Measurements from ENCODE around the gene MT1B.
"Not testable (repeated sequence)": the region's sequence is repeated elsewhere in the genome, so short reads cannot be mapped to it uniquely, and the experiment has no call there.

The MT1B gene

DNA sequence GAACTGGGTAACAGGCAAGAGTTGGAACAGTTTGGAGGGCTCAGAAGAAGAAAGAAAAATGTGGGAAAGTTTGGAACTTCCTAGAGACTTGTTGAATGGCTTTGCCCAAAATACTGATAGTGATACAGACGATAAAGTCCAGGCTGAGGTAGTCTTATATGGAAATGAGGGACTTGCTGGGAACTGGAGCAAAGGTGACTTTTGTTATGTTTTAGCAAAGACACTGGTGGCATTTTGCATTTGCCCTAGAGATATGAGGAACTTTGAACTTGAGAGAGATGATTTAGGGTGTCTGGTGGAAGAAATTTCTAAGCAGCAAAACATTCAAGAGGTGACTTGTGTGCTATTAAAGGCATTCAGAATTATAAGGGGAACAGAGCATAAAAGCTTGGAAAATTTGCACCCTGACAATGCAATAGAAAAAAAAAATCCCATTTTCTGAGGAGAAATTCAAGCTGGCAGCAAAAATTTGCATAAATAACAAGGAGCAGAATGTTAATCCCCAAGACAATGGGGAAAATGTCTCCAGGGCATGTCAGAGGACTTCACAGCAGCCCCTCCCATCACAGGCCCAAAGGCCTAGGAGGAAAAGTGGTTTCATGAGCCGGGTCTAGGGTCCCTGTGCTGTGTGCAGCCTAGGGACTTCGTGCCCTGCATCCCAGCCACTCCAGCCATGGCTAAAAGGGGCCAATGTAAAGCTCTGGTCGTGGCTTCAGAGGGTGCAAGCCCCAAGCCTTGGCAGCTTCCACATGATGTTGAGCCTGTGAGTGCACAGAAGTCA, 29.8 kb upstream of the MT1B start:
- DNase-seq: not testable (repeated sequence)

DNA sequence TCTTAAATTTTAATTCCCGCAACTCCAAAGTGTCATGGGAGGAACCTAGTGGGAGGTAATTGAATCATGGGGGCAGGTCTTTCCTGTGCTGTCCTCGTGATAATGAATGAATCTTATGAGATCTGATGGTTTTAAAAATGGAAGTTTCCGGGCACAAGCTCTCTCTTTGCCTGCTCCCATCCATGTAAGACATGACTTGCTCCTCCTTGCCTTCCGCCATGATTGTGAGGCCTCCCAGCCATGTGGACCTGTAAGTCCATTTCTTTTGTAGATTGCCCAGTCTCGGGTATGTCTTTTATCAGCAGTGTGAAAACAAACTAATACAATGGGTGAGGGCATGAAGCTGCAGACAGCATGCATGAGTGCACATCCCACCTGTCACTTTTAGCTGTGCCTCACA, 28.5 kb upstream of the MT1B start:
- DNase-seq: not testable (repeated sequence)

DNA sequence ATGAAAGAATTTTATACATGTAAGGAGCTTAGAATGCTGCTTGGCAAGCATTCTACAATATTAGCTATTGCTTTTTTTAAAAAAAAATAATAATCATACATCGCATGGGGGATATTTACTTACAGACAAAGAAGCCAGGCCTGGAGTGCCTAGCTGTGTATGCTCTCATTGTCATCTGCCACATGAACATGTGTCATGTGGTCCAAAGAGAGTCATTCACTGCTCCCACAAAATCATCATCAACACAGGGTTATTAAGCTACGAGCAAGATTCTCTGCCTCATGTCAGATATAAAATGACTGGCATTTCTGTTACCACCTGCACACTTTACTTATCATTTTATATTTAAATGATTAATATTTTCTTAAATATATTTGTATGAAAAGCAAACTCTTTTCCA, 28.0 kb upstream of the MT1B start:
- no peak for DNase-seq

DNA sequence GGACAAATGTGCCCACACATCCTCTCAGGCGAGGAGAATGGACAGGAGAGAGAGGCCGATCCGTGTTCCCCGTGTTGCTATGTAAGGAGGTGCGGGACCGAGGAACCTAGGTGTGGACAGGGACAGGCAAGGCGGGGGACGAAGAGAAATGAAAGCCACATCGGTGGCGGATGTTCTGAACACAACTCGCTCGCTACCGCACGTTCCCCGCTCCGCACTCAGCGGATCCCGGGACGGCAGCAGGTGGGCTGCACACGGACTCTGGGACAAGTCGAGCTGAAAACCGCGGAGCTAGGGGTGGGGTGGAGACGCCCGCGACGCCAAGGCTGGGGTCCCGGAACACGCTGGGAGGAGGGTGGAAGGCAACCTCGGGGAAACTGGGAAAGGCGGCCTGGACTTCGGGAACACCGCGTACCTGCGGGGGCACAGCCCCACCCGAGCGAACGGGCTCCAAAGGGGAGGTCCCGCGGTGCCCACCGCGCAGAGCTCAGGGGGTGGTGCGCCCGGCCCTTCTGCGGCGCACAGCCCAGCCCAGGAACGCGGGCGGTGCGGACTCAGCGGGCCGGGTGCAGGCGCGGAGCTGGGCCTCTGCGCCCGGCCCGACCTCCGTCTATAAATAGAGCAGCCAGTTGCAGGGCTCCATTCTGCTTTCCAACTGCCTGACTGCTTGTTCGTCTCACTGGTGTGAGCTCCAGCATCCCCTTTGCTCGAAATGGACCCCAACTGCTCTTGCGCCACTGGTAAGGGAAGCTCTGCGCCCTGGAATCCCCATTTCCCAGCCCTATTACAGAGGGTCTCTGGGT, 26.3 kb upstream of the MT1B start, which contains the start of gene MT1E:
MT1E (plus strand) TSS at position 642 of the 803 bp plus-strand sequence; CDS start at position 713, 71 bp downstream.
- DNase-seq: peak; percentile 79

DNA sequence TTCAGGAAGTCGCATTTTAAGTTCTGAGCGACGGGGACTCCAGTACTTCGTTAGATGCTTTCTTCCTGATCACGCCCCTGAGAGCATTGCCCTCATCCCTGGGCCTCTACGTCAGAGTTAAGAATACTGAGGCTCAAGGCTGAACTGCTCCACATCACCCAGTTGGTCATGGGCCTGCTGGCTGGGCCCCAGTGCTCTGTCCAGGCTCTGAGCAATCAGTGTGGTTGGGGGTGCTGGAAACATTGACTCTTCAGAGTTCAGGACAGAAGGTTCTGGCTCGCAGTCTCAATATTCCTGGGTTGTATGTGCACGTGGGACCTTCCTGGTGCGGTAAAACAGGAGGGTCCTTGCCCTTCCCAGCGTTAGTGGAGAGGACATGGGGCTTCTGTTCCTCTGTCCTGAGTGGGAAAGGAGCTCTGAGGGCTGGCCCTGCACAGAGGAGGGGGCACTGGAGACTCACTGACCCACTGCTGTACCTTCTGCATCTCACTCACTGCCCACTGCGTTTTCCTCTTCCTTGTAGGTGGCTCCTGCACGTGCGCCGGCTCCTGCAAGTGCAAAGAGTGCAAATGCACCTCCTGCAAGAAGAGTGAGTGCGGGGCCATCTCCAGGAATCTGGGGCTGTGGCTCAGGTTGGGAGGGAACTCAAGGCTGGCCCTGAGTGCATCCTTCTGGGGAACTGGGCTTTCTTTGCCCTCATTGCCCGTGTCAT, 25.6 kb upstream of the MT1B start:
- DNase-seq: no peak

DNA sequence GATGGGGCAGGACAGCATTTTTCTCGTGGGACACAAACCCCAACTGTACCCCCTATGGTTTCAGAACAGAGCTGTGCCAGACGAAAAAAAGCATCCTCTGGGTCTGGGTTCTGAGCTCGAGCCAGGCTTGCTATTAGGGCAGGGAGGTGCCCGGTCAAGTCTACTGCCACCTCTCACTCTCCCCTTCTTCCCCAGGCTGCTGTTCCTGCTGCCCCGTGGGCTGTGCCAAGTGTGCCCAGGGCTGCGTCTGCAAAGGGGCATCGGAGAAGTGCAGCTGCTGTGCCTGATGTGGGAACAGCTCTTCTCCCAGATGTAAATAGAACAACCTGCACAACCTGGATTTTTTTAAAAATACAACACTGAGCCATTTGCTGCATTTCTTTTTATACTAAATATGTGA, 25.0 kb upstream of the MT1B start:
- no peak for DNase-seq

DNA sequence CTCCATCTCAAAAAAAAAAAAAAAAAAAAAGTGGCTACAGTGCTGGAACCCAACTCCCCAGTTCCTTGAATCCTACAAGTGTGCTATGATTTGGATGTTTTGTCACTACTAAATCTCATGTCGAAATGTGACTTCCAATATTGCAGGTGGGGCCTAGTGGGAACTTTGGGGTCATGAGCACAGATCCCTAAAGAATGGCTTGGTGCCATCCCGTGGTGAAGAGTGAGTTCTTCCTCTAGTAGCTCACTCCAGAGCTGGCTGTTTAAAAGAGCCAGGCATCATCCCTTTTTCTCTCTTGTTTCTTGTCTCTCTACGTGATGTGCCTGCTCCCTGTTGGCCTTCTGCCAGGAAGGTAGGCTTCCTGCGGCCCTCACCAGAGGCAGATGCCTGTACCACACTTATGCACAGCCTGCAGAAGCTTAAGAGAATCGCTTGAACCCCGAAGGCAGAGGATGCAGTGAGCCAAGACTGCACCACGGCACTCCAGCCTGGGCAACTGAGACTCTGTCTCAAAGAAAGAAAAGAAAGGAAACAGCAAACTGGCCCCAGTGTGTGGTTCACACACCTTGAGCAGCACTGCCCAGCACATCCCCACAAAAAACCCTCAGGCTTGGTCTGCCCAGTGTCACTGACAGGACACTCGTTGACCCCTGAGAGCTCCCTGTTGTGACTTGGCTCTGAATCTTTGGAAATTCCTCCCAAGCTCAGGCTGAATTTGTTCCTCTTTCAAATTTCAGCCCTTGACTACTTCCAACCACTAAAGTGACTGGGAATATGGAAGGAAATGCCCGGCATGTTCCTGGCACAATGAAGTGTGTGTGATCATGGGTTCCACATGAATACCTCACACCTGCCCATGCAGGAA, 23.0 kb upstream of the MT1B start:
- no peak for DNase-seq

DNA sequence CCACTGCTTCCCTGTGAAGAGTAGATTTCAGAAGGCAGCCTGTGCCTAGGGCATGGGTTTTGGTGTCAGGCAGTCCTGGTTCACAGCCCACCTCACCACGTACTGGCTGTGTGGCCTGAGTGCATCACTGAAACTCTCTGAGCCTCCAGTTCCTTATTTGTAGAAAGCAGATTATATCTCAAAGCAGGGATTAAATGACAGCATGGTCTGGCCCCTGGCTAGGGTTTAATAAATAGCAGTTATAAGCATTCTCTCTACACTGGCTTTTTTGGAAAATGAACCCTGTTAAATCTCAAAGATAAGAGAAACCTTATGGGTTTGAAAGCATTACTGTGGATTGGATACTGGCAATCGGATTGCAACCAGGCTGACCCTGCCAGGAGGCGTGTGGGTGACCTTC, 22.2 kb upstream of the MT1B start:
- no peak for DNase-seq

DNA sequence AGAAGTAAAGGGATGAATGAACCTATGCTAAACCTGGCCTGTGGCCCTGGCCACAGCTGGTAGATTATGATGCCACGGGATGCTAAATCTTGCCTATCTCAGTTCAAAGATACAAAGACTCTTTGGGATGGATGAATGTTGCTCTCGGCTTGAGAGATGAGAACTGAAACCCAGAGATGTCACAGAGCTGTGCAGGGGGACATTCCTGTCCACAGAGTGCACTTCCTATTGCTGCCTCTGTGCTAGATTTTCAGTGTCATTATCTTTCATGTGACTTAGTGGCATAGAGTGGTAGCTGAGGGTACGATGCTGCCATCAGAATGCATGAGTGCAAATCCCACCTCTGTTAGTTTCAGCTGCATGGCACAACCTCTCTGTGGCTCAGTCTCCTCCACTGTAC, 21.6 kb upstream of the MT1B start:
- DNase-seq: no peak

DNA sequence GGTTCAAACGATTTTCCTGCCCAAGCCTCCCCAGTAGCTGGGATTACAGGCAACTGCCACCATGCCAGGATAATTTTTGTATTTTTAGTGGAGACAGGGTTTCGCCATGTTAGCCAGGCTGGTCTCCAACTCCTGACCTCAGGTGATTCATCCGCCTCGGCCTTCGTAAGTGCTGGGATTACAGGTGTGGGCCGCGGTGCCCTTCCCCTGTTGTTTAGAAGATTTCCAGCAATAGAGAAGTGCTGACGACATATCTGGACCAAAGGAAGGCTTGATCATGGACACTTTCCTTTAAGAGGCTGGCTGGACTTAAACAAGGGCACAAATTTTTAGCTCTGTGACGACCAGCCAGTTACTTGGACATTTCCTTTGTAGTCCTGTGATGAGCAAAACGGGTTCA, 20.5 kb upstream of the MT1B start:
- DNase-seq: no peak

DNA sequence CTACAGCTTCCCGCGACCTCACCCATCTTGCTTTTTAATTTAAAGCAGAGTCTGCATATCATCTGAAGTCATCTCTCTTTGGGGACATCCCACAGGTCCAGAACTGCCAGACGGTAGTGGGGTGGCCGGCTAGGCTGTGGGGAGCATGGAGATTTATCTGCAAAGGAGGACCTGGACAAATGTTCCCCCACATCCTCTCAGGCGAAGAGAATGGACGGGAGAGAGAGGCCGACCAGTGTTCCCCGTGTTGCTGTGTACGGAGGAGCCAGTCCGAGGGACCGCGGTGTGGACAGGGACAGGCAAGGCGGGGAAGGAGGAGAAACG, 19.9 kb upstream of the MT1B start:
- no peak for DNase-seq

DNA sequence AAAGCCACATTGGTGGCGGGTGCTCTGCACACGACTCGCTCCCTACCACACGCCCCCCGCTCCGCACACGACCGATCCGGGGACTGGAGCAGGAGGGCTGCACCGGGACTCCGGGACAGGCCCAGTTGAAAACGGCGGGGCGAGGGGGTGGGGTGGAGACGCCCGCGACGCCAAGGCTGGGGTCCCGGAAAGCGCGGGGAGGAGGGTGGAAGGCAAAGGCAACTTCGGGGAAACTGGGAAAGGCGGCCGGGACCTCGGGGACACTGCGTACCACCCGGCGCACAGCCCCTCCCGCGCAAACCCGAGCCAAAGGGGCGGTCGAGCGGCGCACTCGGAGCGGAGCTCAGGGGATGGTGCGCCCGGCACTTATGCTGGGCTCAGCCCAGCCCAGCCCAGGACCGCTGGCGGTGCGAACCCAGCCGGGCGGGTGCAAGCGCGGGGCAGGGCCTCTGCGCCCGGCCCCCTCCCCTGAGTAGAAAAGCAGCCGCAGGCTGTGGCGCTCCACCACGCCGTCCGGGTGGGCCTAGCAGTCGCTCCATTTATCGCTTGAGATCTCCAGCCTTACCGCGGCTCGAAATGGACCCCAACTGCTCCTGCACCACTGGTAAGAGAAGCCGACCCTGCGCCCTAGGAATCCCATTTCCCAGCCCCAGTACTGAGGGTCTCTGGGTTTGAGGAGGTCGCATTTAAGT, 19.4 kb upstream of the MT1B start, which contains the start of gene MT1M:
MT1M (plus strand) TSS at position 504 of the 692 bp plus-strand sequence; CDS start at position 577, 73 bp downstream.
- DNase-seq: peak; percentile 51

DNA sequence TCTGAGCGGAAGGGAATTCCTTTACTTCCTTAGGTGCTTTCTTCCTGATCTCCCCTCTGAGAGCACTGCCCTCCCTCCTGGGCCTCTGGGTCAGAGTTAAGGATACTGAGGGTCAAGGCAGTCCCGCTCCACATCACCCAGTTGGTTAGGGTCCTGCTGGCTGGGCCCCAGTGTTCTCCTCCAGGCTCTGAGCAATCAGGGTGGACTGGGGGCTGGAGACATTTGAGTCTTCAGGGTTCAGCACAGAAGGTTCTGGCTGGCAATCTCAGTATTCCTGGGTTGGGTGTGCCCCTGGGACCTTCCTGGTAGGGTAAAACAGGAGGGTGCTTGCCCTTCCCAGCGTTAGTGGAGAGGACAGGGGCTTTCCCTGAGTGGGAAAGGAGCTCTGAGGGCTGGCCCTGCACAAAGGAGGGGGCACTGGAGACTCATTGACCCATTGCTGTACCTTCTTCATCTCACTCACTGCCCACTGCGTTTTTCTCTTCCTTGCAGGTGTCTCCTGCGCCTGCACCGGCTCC, 18.8 kb upstream of the MT1B start:
- DNase-seq: no peak

DNA sequence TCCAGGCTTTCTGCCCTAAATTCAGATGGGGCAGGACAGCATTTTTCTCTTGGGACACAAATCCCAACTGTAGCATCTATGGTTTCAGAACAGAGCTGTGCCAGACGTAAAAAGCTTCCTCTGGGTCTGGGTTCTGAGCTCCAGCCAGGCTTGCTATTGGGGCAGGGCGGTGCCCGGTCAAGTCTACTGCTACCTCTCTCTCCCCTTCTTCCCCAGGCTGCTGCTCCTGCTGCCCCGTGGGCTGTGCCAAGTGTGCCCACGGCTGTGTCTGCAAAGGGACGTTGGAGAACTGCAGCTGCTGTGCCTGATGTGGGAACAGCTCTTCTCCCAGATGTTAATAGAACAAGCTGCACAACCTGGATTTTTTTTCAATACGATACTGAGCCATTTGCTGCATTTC, 18.2 kb upstream of the MT1B start:
- no peak for DNase-seq

DNA sequence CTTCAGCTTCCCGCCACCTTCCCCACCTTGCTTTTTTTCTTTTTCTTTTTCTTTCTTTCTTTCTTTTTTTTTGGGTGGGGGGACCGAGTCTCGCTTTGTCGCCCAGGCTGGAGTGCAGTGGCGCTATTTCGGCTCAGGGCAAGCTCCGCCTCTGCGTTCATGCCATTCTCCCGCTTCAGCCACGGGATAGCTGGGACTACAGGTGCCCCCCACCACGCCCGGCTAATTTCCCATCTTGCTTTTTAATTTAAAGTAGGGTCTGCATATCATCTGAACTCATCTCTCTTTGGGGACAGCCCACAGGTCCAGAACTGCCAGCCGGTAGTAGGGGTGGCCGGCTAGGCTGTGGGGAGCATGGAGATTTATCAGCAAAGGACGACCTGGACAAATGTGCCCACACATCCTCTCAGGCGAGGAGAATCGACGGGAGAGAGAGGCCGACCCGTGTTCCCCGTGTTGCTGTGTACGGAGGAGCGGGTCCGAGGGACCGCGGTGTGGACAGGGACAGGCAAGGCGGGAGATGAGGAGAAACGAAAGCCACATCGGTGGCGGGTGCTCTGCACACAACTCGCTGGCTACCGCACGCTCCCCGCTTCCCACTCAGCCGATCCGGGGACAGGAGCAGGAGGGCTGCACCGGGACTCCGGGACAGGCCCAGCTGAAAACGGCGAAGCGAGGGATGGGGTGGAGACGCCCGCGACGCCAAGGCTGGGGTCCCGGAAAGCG, 16.8 kb upstream of the MT1B start:
- DNase-seq: peak; percentile 43

DNA sequence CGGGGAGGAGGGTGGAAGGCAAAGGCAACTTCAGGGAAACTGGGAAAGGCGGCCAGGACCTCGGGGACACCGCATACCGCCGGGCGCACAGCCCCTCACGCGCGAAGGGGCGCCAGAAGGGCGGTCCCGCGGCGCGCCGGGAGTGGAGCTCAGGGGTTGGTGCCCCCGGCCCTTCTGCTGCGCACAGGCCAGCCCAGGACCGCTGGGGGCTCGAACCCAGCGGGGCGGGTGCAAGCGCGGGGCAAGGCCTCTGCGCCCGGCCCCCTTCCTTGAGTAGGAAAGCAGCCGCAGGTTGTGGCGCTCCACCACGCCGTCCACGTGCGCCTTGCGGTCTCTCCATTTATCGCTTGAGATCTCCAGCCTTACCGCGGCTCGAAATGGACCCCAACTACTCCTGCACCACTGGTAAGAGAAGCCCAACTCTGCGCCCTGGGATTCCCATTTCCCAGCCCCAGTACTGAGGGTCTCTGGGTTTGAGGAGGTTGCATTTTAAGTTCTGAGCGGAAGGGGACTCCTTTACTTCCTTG, 16.2 kb upstream of the MT1B start:
- DNase-seq: no peak

DNA sequence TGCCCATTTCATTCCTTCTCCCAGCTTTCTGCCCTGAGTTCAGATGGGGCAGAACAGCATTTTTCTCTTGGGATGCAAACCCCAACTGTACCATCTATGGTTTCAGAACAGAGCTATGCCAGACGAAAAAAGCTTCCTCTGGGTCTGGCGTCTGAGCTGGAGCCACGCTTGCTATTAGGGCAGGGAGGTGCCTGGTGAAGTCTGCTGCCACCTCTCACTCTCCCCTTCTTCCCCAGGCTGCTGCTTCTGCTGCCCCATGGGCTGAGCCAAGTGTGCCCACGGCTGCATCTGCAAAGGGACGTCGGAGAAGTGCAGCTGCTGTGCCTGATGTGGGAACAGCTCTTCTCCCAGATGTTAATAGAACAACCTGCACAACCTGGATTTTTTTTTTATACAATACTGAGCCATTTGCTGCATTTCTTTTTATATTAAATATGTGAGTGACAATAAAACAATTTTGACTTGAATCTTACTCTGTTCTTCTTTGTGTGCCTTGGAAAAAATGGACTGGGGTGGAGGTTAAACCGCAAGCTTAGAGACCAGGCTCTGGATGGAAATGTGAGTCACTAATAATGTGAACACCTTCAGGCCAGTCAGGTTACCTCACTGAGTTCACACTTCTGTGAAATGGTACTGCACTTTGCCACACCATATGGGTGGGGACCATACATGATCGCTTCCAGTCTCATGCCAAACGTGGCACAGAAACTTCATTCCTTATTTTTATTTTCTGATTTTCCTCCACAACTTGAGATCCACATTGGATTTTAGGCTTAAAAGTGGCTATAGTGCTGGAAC, 14.9 kb upstream of the MT1B start:
- no peak for DNase-seq

DNA sequence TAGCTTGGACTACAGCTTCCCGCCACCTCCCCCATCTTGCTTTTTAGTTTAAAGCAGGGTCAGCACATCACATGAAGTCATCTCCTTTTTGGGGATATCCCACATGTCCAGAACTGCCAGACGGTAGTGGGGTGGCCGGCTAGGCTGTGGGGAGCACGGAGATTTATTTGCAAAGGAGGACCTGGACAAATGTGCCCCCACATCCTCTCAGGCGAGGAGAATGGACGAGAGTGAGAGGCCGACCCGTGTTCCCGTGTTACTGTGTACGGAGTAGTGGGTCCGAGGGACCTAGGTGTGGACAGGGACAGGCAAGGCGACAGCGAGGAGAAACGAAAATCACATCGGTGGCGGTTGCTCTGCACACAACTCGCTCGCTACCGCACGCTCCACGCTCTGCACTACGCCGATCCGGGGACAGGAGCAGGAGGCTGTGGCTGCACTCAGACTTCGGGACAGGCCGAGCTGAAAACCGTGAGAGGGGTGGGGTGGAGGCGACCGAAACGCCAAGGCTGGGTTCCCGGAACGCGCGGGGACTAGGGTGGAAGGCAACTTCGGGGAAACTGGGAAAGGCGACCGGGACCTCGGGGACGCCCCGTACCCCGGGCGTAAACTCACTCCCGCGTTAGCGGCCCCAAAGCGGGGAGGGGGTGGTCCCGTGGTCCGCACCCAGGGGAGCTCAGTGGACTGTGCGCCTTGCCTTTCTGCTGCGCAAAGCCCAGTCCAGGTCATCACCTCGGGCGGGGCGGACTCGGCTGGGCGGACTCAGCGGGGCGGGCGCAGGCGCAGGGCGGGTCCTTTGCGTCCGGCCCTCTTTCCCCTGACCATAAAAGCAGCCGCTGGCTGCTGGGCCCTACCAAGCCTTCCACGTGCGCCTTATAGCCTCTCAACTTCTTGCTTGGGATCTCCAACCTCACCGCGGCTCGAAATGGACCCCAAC, 13.6 kb upstream of the MT1B start, which contains the start of gene MT1A:
MT1A (plus strand) TSS at position 853 of the 937 bp plus-strand sequence; CDS start at position 926, 73 bp downstream.
- DNase-seq: peak; percentile 61

Data from eye (tissue), 1 donor.